HepG2 (cell line): ENCODE measurements around the gene KTI12. TPM values are rescaled to one million over a fixed set of nuclear protein-coding genes. Genes with fewer than 3 reads are reported as not detected.

Source experiments
- CREB1 ChIP-seq, 2 experiments: fragments of 450-650 bp in 1 of 2; IDR thresholded peaks; 2 replicates each; pipeline ENCODE4 v1.6.1; 2016 to 2017; ENCODE audit warnings: control low read depth in 1 of 2, mild to moderate bottlenecking in 1 of 2, missing compliant biosample characterization in 1 of 2, missing genetic modification characterization in 1 of 2
- CSRNP1 ChIP-seq: sonication (generic); formaldehyde crosslinking; IDR thresholded peaks from 2 replicates; pipeline ENCODE4 v1.8.1; 2023; ENCODE audit warnings: mild to moderate bottlenecking, missing genetic modification reagents
- E2F5 ChIP-seq: sonication (generic); formaldehyde crosslinking; conservative IDR thresholded peaks from 2 replicates; pipeline ENCODE4 v1.4.0; 2020; ENCODE audit warnings: missing genetic modification reagents
- IKZF5 ChIP-seq: IDR thresholded peaks from 2 replicates; pipeline ENCODE4 v1.6.1; 2018; ENCODE audit warnings: missing genetic modification reagents, mild to moderate bottlenecking, missing compliant biosample characterization
- NR3C1 ChIP-seq: sonication (generic); formaldehyde crosslinking; IDR thresholded peaks from 2 replicates; pipeline ENCODE4 v1.4.0; 2020; ENCODE audit warnings: missing genetic modification reagents
- TMF1 ChIP-seq: sonication (generic); formaldehyde crosslinking; IDR thresholded peaks from 2 replicates; pipeline ENCODE4 v1.8.1; 2022; ENCODE audit warnings: low read depth, missing genetic modification reagents
- TOE1 ChIP-seq: sonication (generic); formaldehyde crosslinking; IDR thresholded peaks from 2 replicates; pipeline ENCODE4 v1.4.0; 2020; ENCODE audit warnings: mild to moderate bottlenecking, missing genetic modification reagents
- YEATS4 ChIP-seq: sonication (generic); formaldehyde crosslinking; IDR thresholded peaks from 2 replicates; pipeline ENCODE4 v1.4.0; 2020; ENCODE audit warnings: missing genetic modification reagents, borderline replicate concordance
- ZFP36 ChIP-seq: fragments of 150-350 bp; IDR thresholded peaks from 2 replicates; pipeline ENCODE4 v1.6.1; 2018; ENCODE audit warnings: borderline replicate concordance, low read length, low read depth; ENCODE audit not compliant: partially characterized antibody
- ZNF10 ChIP-seq: sonication (generic); formaldehyde crosslinking; IDR thresholded peaks from 2 replicates; pipeline ENCODE4 v1.4.0; 2020; ENCODE audit warnings: mild to moderate bottlenecking, low read depth, missing genetic modification reagents, borderline replicate concordance
- ZNF138 ChIP-seq: sonication (generic); formaldehyde crosslinking; IDR thresholded peaks from 2 replicates; pipeline ENCODE4 v1.5.0; 2020; ENCODE audit warnings: mild to moderate bottlenecking, low read depth, missing genetic modification reagents
- ZNF142 ChIP-seq: sonication (generic); formaldehyde crosslinking; IDR thresholded peaks from 2 replicates; pipeline ENCODE4 v1.4.0; 2020; ENCODE audit warnings: missing genetic modification reagents
- ZXDC ChIP-seq: sonication (generic); formaldehyde crosslinking; IDR thresholded peaks from 2 replicates; pipeline ENCODE4 v1.5.0; 2020; ENCODE audit warnings: mild to moderate bottlenecking, missing genetic modification reagents
- polyA plus RNA-seq, 8 experiments: library from polyadenylated mRNA; depleted of rRNA in 3 of 8; stranded (reverse) in 7 of 8; unstranded in 1 of 8; fragments of >200 nt; fragmentation: Illumina TruSeq in 4 of 8; extraction: Trizol in 4 of 8; gene quantifications; 2 replicates each; pipeline versions ENCODE4 v1.2.1 to v1.2.3, GENCODE V29; 2011 to 2016; ENCODE audit warnings: low read depth in 4 of 8, missing spikeins in 1 of 8, mixed read lengths in 1 of 8; ENCODE audit not compliant: insufficient read depth in 1 of 8
- total RNA-seq, 5 experiments: library from RNA; depleted of rRNA; stranded (reverse); fragments of >200 nt; fragmentation: Illumina TruSeq; extraction: Trizol; gene quantifications; 2 replicates each; pipeline ENCODE4 v1.2.3, GENCODE V29; 2016; ENCODE audit warnings: low read depth in 1 of 5

The KTI12 gene
- total and polyA plus RNA-seq, 2 of the 13 experiments (the other 11 are each of a cell fraction or from before 2014, with no cell fraction given), result 7.4 to 10.2 TPM

- TF ChIP-seq ZNF142 (CRISPR knock-in tag) (no peak), NR3C1 (CRISPR knock-in tag) (no peak), IKZF5 (CRISPR knock-in tag) (peak; percentile 62), CSRNP1 (CRISPR knock-in tag) (peak; percentile 68; the same call in 1 of the 2 replicates), YEATS4 (CRISPR knock-in tag) (peak; percentile 85), ZNF10 (CRISPR knock-in tag) (no peak), ZXDC (no peak), TOE1 (CRISPR knock-in tag) (no peak), ZFP36 (no peak), TMF1 (no peak), E2F5 (CRISPR knock-in tag) (no peak; the same call in 1 of the 2 replicates), ZNF138 (CRISPR knock-in tag) (no peak), CREB1 (IDR thresholded peaks at IDR 0.05) (no peak), CREB1 (CRISPR knock-in tag; IDR thresholded peaks at IDR 0.05) (no peak)
Observed at GRCh38 chr1:52056163-52056936, 22.7 kb upstream of the KTI12 start, which contains the start of gene BTF3L4 (continued).
